Embryonic facial prominence (tissue), 1 donor: ENCODE results near the gene DSCAM.
"Not testable (repeated sequence)": the region's sequence is repeated elsewhere in the genome, so short reads cannot be mapped to it uniquely, and the experiment has no call there.

ENCODE experiments used
- DNase-seq: peaks from one replicate; pipeline ENCODE4 v3.0.0-alpha.2; 2016; ENCODE audit errors: extremely low spot score

DSCAM gene

DNA sequence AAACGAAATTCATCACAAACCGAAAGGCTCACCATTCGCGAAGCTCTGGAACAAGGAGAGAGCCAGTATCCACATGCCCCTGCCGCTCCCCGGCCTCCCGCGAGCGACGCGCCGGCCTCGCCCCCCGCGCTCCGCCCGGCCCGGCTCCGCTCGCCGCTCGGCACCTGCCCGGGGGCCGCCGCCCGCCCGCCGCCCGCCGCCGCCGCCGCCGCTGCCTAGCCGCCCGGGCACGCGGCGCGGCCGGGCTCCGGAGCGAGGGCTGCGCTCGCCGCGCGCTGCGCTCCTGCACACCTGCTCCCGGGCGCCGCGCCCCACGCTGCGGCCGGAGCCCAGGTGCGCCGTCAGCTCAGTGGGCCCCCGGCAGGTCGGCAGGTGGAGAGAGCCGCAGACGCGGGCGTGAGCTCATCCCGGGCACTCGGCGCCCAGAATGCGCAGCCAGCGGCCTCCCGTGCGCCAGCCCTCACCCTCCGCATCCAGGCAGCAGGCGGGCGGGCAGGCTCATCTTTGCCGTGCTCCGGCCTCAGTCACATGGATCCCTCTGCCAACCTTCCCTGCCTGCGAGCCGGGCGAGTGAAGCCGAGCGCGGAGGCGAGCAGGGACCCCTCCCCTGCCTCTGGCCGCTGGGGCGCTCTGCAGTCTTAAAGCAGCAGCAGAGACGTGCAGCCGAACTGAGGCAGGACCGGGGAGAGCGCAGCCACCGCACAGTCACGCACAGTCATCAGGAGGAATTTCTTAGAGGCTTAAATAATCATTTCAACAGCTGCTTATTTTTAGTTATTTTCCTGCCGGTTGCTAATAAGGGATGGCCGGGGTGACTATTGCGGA lies at the start of gene DSCAM:
Gene DSCAM (minus strand): TSS at position 572 of the 825 bp plus-strand sequence. CDS start 497 bp downstream, at position 75.
- no peak for DNase-seq

DNA sequence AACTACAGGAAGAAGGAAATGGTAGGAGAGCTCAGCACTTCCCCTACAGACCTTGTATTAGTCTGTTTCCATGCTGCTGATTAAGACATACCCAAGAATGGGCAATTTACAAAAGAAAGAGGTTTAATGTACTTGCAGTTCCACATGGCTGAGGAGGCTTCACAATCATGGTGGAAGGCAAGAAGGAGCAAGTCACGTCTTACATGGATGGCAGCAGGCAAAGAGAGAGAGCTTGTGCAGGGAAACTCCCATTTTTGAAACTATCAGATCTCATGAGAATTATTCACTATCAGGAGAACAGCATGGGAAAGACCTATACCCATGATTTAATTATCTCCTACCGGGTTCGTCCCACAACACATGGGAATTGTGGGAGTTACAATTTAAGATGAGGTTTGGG lies 48.7 kb upstream of the DSCAM start:
- not testable (repeated sequence) for DNase-seq

- DNase-seq = no peak
These were observed 40.0 kb upstream of the DSCAM start for GRCh38 chr21:40886931-40887330.

DNA sequence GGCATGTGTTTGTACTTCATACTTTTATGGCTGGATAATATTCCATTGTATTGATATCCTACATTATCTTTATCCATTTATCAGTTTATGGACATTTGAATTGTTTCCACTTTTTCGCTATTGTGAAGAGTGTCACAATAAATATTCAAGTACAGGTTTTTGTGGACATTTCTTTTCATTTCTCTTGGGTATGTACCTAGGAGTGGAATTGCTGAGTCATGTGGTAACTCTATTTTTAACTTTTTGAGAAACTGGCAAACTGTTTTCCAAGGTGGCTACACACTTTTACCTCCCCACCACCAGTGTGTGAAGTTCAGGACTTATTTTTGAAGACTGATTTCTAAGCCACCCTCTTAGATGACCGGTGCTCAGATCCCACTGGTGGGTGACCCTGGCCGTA lies 39.0 kb upstream of the DSCAM start:
- DNase-seq = no peak

- DNase-seq = no peak
These were observed 35.4 kb upstream of the DSCAM start for GRCh38 chr21:40882192-40882915.

- DNase-seq = no peak
These were observed 34.8 kb upstream of the DSCAM start for GRCh38 chr21:40881767-40882166.

- no peak for DNase-seq
These were observed 24.1 kb upstream of the DSCAM start for GRCh38 chr21:40871099-40871498.

GRCh38 chr21:40863839-40864238 lies 16.9 kb upstream of the DSCAM start:
- no peak for DNase-seq

DNA sequence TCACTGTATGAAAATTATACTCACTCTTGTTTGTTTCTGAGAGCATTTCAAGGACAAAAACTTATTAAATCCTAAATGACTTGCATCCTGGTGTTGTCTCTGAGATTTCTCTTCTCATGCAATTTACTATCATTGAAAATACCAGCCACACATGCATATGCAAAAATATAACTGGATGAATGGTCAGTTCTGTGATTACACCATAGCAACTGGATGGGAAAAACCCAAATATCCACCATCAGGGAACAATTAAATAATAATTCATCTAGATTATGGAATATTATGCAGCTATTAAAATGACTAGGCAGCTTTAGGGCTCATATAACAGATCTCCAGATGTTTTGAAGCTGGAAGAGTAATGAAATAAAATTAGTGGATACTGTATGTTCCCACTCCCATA lies 11.6 kb upstream of the DSCAM start:
- DNase-seq = no peak

- no peak for DNase-seq
These were observed 7.2 kb upstream of the DSCAM start for GRCh38 chr21:40853956-40854688.

DNA sequence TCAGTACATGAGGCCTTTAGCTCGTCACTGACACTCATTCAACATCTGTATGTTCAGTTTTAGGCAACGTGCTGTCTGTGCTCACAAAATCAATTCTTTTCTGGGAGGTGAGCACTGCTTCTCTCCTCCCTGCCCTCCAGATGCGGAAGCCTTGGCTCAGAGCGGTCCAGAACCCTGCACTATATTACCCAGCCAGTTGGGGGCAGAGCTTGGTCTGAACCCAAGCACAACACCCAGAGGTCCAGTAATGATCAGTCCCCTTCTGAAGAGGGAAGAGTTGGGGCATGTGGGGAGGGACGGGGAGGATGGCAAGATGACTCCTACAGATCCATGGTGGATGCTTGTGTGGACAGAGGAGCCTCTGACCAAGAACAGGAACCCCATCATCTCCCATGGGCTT lies 5.6 kb upstream of the DSCAM start:
- no peak for DNase-seq

- DNase-seq = no peak
These were observed 4.8 kb upstream of the DSCAM start for GRCh38 chr21:40851749-40852148.

- DNase-seq = no peak
These were observed 3.1 kb upstream of the DSCAM start for GRCh38 chr21:40850071-40850470.

DNA sequence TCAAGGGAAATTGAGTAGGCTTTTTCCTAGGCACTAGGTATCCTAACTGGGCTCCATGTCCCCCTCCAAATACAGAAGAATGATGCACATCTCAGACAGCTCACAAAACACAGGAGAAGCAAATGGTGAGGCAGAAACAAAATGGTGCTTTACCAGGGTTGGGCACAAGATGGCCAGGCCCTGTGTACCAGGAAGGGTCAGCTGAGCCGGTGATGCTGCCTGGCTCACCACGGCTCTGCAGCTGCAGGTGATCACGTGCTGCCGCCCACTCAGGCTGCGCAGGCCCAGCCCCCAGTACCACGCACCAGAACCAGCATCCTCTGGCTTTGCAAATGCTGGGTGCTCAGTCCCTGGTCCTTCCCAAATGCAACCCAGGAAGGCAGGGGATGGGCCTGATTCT lies 993 bp upstream of the DSCAM start:
- DNase-seq = no peak

DNA sequence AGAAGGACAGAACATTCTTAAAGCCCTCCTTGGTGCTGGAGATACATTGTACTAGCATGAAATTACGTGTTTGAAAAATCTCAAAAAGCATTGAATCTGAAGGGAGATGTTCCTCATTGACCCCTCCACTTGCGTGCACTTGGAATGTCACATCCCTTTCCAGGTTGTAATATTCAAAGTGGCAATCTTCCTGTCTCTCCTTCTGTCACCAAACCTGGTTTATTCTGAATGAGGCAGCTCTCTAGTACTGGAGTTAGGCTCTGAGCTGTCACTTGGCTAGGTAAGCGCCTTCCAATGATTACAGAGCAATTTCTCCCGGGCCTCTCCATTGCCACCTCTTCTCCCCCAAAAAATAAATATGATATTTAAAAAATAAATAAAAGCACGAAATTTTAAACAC lies 855 bp downstream of the DSCAM start:
- no peak for DNase-seq

DNA sequence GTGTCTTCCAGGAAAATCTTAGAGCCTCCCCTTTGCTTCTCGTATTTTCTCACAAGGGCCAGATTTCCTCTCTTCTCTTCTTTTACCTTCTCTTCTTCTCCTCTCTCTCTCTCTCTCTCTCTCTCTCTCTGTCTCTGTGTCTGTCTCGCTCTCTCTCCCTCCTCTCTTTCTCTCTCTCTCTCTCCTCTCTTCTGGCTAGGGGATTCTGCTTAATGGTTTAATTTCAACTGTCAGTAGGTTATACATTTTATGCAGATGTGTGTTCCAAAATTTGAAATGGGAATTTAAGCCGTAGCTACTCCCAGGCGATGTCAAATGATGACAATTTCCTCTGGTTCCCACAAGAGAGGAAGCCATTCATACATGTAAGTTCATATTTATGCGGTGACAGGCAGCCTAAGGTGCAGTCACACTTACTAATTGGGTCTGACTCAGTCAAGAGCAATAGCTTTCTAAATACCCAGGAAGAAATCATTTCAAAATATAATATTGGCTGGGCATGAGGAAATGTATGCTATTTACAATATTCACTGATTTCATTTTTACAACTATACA lies 1.4 kb downstream of the DSCAM start:
- no peak for DNase-seq

DNA sequence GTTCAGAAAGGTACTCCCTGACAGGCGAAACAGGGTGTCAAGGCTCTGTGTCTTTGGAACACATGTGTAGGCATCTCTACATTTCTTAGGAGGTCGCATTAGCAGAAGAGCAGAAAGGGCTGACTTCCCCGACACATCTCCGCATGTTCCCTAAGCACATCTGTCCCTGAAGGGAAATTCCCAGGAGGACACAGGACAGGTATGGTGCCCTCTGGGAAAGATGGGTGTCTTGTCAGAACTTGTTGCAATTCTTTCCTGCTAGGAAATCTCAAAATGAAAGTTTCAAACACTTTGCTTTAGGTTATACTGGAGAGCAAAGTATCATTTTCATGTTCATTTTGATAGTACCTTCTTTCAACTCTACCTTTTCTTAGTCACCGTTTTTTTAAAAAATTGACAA lies 2.0 kb downstream of the DSCAM start:
- DNase-seq = no peak

GRCh38 chr21:40842197-40842552 lies 4.8 kb downstream of the DSCAM start:
- DNase-seq = no peak

- peak; percentile 43 for DNase-seq
These were observed 5.3 kb downstream of the DSCAM start for GRCh38 chr21:40841524-40842196.

- DNase-seq = no peak
These were observed 6.4 kb downstream of the DSCAM start for GRCh38 chr21:40840401-40841125.

DNA sequence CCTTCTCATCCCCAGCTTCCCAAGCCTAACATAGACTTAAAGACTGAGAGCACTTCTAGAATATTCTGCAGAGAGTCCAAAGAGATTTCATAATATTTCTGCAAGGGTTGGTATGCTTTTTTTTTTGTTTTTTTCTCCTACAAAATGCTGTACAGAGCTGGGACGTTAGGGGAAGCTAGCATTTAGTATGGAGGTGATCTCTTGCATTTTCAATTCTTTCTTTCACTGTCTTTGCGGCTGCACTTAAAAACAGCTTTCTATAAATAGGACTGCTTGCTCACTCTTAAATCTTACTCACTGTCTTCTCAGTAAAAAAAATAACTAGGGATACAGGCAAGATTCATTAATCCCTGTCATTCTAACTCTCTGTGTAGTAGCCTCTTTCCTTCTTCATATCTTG lies 7.4 kb downstream of the DSCAM start:
- DNase-seq = no peak
